Heart right ventricle (tissue), 16 donors: Measurements from ENCODE around the gene TBC1D24. TPM values are rescaled to one million over a fixed set of nuclear protein-coding genes. Genes with fewer than 3 reads are reported as not detected.
"Not testable (repeated sequence)": the region's sequence is repeated elsewhere in the genome, so short reads cannot be mapped to it uniquely, and the experiment has no call there.

ENCODE experiments used
- ATAC-seq, 8 donors: fragments of 200-7000 bp; cut with Tn5 transposase; one replicate each; pipeline ENCODE4 v1.9.1; 2020; ENCODE audit warnings: mild to moderate bottlenecking in 8 of 8, moderate library complexity in 8 of 8, moderate number of reproducible peaks in 1 of 8
- DNase-seq, 2 donors: peaks; one replicate each; pipeline ENCODE4 v3.0.0-alpha.2; 2020
- H3K27ac ChIP-seq, 10 donors: fragments of 200-600 bp; sonication (generic) in 2 of 10; one replicate each; pipeline versions ENCODE4 v1.5.0 to v1.8.0; 2020 to 2022; ENCODE audit warnings: mild to moderate bottlenecking in 3 of 10
- H3K27me3 ChIP-seq, 7 donors: fragments of 200-600 bp; one replicate each; pipeline ENCODE4 v1.8.0; 2021 to 2022; ENCODE audit warnings: mild to moderate bottlenecking in 2 of 7
- H3K36me3 ChIP-seq, 9 donors: fragments of 200-600 bp; sonication (generic) in 1 of 9; one replicate each; pipeline versions ENCODE4 v1.5.0 to v1.8.0; 2020 to 2022; ENCODE audit warnings: mild to moderate bottlenecking in 2 of 9
- H3K4me1 ChIP-seq, 9 donors: fragments of 200-600 bp; sonication (generic) in 1 of 9; one replicate each; pipeline versions ENCODE4 v1.5.0 to v1.8.0; 2020 to 2022; ENCODE audit warnings: mild to moderate bottlenecking in 4 of 9
- H3K4me3 ChIP-seq, 10 donors: fragments of 200-600 bp; sonication (generic) in 2 of 10; one replicate each; pipeline versions ENCODE4 v1.5.0 to v1.8.0; 2020 to 2022; ENCODE audit warnings: mild to moderate bottlenecking in 7 of 10, moderate library complexity in 2 of 10
- H3K9me3 ChIP-seq, 11 donors: fragments of 200-600 bp in 10 of 11; sonication (generic) in 2 of 11; one replicate each; pipeline versions ENCODE4 v1.5.0 to v1.8.0; 2013 to 2022; ENCODE audit warnings: mild to moderate bottlenecking in 2 of 11, control low read depth in 1 of 11, moderate library complexity in 1 of 11
- WGBS, 2 donors: extraction: QIAGEN DNeasy Blood & Tissue Kit; methylation state at CpG; one replicate each; pipeline ENCODE4 v1.1.7; 2013; ENCODE audit warnings: inconsistent platforms in 1 of 2; 5-methylcytosine and 5-hydroxymethylcytosine counted together
- intact Hi-C, 10 donors: fragments of 100-400 bp; cut with DNase I; formaldehyde crosslinking; loops; one replicate each; pipeline versions ENCODE4 v1.11.1 to v1.14.2; 2022
- polyA plus RNA-seq, 2 donors: library from polyadenylated mRNA; stranded (reverse); fragments of 200-250 nt; gene quantifications; one replicate each; pipeline ENCODE4 v1.2.3, GENCODE V29; 2013
- total RNA-seq, 10 donors: library from RNA; stranded (reverse); fragmentation: NEBNext Ultra II Directional in 3 of 10; extraction: Animal tissue kit (Norgen Biotek cat#: 25700) in 3 of 10; gene quantifications; one replicate each; pipeline versions ENCODE4 v1.2.1 to v1.2.4, GENCODE V29; 2021 to 2023
- TF ChIP-seq, protein P1 (sequence below), 9 donors: fragments of 200-600 bp; sonication (generic) in 2 of 9; IDR thresholded peaks; one replicate each; pipeline versions ENCODE4 v1.5.0 to v1.8.0; 2021 to 2022; ENCODE audit warnings: antibody characterized with exemption in 9 of 9, mild to moderate bottlenecking in 5 of 9, moderate library complexity in 1 of 9
- donor health status: Arrhythmogenic right ventricular cardiomyopathy.
- donor health status: ischemic (EF 13 %, LVEDD 7.1; RV severe dilation, severe dysfunction).
- donor health status: healthy with polysubstance abuse.
- donor health status: DM: no; HTN: yes; CAD: no.
- donor health status: DM: no; HTN: no; CAD: no.
- donor health status: ischemic (EF 25% LVEDD 6.9; RV normal size, moderate dysfunction).
- donor health status: ischemic (EF 25% LVEDD 5.7; RV mildly dilated, moderate dysfunction).
- donor health status: healthy.
- donor health status: DM: yes; HTN: yes; CAD: no.
- donor health status: Ischemic cardiomyopathy.
- donor health status: ischemic (EF 35%, LVEDD 5.7; RV mildly dilated, moderate dysfunction).
- donor health status: nonischemic (EF 11% LVEDD 7.7; RV severe dilation, severe dysfunction).
- donor health status: DM: yes; HTN: yes; CAD: no.
- donor health status: PGD.
- donor health status: ischemic (EF 29% LVEDD 5.4; RV normal size, mild dysfunction).
- donor health status: nonischemic (EF 23%, LVEDD 6.1; RV moderate dilation, normal function).

Gene TBC1D24
- total and polyA plus RNA-seq, 12 donors, result 3.4 to 14.9 (median 9.0) TPM

DNA sequence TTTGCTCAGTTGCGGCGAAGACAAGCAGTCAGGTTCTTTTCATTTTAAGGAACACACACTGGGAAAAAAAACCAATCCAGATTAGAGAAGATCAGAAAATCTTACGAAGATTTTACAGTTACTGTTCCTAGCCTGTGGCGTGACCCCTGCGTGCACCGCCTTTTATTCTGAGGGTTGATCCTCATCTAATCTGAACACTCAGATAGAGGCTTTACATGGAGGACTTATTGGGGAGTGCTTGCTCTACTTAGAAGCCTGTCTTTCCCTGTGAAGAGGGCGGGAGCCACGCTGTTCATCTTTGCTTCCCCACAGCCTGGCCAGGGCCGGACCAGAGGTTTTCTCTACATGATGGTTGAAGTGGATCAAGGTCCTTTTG, 1.4 kb downstream of the TBC1D24 start:
- peaks cover 0 to 4% (median 0%) of the 10 kb centered on the region in 9 donors for H3K36me3 ChIP-seq
- intact Hi-C loops, result no loop called here
- WGBS, 2 donors, result 93 to 95% methylated on average over 9 of the region's 9 CpGs
- TF ChIP-seq, protein P1, sequence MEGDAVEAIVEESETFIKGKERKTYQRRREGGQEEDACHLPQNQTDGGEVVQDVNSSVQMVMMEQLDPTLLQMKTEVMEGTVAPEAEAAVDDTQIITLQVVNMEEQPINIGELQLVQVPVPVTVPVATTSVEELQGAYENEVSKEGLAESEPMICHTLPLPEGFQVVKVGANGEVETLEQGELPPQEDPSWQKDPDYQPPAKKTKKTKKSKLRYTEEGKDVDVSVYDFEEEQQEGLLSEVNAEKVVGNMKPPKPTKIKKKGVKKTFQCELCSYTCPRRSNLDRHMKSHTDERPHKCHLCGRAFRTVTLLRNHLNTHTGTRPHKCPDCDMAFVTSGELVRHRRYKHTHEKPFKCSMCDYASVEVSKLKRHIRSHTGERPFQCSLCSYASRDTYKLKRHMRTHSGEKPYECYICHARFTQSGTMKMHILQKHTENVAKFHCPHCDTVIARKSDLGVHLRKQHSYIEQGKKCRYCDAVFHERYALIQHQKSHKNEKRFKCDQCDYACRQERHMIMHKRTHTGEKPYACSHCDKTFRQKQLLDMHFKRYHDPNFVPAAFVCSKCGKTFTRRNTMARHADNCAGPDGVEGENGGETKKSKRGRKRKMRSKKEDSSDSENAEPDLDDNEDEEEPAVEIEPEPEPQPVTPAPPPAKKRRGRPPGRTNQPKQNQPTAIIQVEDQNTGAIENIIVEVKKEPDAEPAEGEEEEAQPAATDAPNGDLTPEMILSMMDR (IDR thresholded peaks at IDR 0.05), result no peak
- no peak overlapping the region for H3K4me3 ChIP-seq
- no peak for DNase-seq
- H3K4me1 ChIP-seq, result peaks cover 17 to 35% (median 31%) of the 10 kb centered on the region in 9 donors
- no peak overlapping the region for H3K27ac ChIP-seq
- peaks cover 10 to 23% (median 23%) of the 10 kb centered on the region in 7 donors for H3K27me3 ChIP-seq
- no peaks in the 10 kb centered on the region for H3K9me3 ChIP-seq
- ATAC-seq, result no peak

DNA sequence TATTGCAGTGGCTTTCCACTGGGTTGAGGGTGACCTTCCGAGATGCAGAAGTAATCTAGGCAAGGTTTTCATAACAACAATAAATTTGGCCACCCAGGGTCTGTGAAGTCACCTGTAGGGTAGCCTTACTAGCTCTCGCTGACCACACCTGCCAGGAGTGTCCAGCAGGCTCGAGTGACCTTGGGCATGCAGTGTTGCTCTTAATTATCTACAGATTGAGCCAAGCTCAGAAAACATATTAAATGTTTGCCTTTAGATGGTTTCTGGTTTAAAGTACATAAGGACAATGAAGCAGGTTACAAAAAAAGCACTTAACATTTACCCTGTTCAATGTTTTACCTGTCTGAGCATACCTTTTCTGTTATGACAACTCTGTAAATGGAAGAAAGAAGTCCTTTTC, 1.8 kb downstream of the TBC1D24 start:
- Histone ChIP-seq H3K4me1 (peaks cover 12 to 32% (median 27%) of the 10 kb centered on the region in 9 donors), H3K4me3 (no peak overlapping the region), H3K27me3 (peaks cover 7 to 19% (median 19%) of the 10 kb centered on the region in 7 donors), H3K36me3 (peaks cover 0 to 4% (median 0%) of the 10 kb centered on the region in 9 donors), H3K27ac (no peak overlapping the region), H3K9me3 (no peaks in the 10 kb centered on the region)
- no peak for DNase-seq
- no peak for ATAC-seq
- WGBS, 2 donors, result 90 to 93% methylated on average over 3 of the region's 3 CpGs
- TF ChIP-seq, protein P1 (IDR thresholded peaks at IDR 0.05), result no peak
- intact Hi-C loops, result no loop called here

DNA sequence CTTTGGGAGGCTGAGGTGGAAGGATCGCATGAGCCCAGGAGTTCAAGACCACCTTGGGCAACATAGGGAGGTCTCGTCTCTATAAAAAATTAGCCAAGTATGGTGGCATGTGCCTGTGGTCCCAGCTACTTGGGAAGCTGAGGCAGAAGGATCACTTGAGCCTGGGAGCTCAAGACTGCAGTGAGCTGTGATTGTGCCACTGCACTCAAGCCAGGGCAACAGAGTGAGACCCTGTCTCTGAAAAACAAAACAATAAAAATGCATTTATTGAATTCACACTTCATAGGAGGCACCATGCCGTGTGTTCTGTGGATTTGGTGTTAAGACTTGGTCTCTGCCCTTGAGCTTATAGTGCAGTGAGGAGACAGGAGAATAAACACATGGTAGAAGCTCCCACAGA, 2.4 kb downstream of the TBC1D24 start:
- intact Hi-C loops, result no loop called here
- ATAC-seq (no peak), DNase-seq (no peak)
- Histone ChIP-seq H3K36me3 (peaks cover 0 to 4% (median 0%) of the 10 kb centered on the region in 9 donors), H3K27me3 (peaks cover 5 to 13% (median 13%) of the 10 kb centered on the region in 7 donors), H3K9me3 (no peaks in the 10 kb centered on the region), H3K27ac (no peak overlapping the region), H3K4me3 (no peak overlapping the region), H3K4me1 (peaks cover 8 to 29% (median 25%) of the 10 kb centered on the region in 9 donors)
- TF ChIP-seq, protein P1 (IDR thresholded peaks at IDR 0.05), result no peak
- 97 to 99% methylated on average over 3 of the region's 3 CpGs for WGBS, 2 donors

DNA sequence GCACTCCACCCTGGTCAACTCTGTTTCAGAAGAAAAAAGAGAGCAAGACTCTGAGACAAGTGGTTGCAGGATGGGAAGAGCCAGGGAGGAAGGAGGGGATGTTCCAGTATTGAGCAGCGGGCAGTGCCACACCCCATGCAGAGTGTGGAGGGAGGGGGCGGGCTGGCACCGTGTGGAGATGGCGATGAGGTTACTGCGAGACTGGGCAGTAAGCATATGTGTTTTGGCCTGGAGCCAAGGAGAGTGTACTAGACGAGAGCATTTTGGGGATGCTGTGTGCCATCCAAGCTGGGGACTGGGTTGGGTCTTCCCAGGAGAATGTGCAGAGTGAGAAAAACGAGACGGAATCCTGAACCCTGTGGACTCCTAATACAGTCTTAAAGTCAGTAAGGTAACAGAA, 3.4 kb downstream of the TBC1D24 start:
- H3K4me3 ChIP-seq, result no peak overlapping the region
- DNase-seq (no peak), ATAC-seq (no peak)
- H3K36me3 ChIP-seq, result peaks cover 0 to 4% (median 0%) of the 10 kb centered on the region in 9 donors
- 83 to 87% methylated on average over 8 of the region's 8 CpGs for WGBS, 2 donors
- TF ChIP-seq, protein P1 (IDR thresholded peaks at IDR 0.05), result no peak
- intact Hi-C loops, result no loop called here
- H3K27ac ChIP-seq, result no peak overlapping the region
- peaks cover 11 to 34% (median 30%) of the 10 kb centered on the region in 9 donors for H3K4me1 ChIP-seq
- no peaks in the 10 kb centered on the region for H3K9me3 ChIP-seq
- H3K27me3 ChIP-seq, result peaks cover 0 to 4% (median 3%) of the 10 kb centered on the region in 7 donors

DNA sequence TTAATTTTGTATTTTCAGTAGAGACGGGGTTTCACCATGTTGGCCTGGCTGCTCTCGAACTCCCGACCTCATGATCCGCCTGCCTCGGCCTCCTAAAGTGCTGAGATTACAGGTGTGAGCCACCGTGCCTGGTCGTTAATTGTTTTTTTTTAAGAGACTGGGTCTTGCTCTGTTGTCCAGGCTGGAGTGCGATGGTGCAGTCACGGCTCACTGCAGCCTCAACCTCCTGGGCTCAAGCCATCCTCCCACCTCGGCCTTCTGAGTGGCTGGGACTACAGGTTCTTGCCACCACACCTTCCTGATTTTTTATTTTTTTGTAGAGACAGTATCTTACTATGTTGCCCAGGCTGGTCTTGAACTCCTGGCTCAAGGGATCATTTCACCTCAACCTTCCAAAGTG, 5.1 kb downstream of the TBC1D24 start:
- DNase-seq, ATAC-seq, H3K27me3 ChIP-seq, H3K27ac ChIP-seq, H3K9me3 ChIP-seq, H3K4me3 ChIP-seq, H3K36me3 ChIP-seq: not testable (repeated sequence)
- 96 to 97% methylated on average over 10 of the region's 10 CpGs for WGBS, 2 donors
- intact Hi-C loops, result loop anchor here in 1 of 10 donors (10.0 kb wide), 1 partner anchor 45 kb away; no protein-coding TSS in a partner anchor
- H3K4me1 ChIP-seq, result peaks cover 8 to 31% (median 18%) of the 10 kb centered on the region in 9 donors
